Activated CD8-positive, alpha-beta memory T cell treated with anti-CD3 and anti-CD28 coated beads, Interleukin-2, amount 50 U/mL, for 48 hours (primary cell): ENCODE results near the gene PKHD1.

Experiments
- DNase-seq: peaks from one replicate; pipeline ENCODE4 v3.0.0-alpha.2; 2020

Gene PKHD1

DNA sequence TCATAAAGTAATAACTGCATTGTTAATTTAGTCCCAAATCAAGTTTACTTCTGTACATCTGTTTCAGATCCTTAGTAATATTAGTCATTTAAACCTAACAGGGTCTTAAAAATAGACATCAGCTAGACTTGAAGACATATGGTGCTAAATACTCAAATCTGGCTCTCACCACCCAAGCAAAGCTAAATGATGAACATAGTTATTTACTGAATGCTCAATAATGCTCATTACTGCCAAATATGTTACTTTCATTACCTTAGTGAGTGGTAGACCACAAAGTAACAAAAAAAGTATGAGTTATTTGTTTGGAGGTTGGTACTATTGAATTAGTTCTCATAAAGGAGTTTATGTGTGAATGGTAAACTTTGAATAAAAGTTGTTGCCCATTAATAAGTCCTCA is 502.1 kb downstream of the PKHD1 start:
- DNase-seq: no peak

DNA sequence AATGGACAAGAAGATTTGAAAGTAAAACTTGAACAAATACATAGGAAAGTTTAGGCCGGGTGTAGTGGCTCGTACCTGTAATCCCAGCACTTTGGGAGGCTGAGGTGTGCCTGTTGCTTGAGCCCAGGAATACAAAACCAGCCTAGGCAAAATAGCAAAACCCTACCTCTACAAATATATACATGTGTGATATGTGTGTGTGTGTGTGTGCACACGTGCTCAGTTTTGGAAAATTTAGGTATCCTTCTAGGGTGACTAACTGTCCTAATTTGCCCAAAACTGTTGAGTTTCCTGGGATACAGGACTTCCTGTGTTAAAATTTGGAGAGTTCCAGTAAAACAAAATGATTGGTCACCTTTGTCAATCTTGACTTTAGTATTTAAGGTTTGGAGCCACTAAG is 503.2 kb downstream of the PKHD1 start:
- no peak for DNase-seq

DNA sequence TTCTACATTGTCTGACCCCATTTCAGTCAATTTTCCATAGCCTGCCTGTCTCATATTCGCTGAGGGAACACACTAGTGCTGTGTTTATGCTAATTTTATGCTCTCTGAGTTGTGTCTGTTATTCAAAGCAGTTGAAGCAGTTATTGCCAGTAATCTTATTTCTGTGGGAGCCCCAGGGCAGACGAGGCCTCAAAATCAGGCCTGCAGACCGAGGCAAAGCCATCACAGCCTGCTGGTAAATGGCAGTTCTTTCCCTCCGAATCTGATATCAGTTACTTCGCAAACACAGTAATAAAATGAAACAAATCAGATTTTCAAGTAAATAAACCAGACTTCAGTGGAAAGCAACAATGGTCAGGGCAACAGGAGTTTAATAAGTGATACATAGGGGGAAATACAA is 508.4 kb downstream of the PKHD1 start:
- no peak for DNase-seq

DNA sequence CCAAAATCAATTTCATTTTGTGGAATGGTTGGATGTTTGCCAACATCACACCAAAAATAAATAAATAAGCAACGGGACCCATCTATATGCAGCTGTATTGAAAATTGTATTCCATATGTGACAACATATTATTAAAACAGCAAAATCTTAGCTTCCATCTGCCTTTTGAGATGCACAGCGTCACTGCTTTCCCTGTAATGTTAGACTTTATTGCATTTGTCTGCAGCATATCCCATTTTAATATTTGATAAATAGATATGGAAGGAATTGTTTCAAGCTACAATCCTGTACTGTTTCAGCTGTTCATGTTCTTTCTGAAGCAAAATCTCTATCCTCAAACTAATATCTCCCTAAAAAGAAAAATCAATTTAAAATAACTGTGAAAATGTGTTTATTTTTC is 509.1 kb downstream of the PKHD1 start:
- DNase-seq: no peak

DNA sequence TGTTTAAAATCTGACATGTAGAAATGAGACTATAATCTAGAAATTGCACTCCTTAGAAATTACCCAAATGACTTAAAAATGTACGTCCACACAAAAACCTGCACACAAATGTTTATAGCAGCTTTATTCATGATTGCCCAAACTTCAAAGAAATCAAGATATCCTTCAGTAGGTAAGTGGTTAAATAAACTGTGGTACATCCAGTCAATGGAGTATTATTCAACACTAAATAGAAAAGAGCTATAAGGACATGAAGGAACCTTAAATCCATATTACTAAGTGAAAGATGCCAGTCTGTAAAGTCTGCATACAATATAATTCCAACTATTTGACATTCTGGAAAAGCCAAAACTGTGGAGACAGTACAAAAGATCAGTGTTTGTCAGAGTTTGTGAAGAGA is 513.4 kb downstream of the PKHD1 start:
- DNase-seq: no peak

DNA sequence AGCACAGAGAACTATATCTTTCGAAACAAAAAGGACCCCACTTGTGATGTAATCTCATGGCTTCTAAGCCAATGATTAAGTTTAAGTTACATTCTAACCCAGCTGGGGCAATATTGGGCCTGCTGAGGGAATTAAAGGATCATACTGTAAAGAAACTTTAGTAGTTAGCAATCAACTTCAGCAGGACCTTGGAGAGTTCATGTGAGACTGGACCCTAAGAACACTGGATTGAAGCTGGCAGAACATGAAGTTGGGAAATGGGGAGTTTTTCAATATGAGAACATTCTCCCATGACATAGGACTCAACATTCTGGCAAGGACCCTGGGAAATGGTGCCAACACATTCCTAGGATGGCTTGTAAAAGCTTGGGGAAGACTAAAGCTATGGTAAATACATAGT is 516.2 kb downstream of the PKHD1 start:
- no peak for DNase-seq

DNA sequence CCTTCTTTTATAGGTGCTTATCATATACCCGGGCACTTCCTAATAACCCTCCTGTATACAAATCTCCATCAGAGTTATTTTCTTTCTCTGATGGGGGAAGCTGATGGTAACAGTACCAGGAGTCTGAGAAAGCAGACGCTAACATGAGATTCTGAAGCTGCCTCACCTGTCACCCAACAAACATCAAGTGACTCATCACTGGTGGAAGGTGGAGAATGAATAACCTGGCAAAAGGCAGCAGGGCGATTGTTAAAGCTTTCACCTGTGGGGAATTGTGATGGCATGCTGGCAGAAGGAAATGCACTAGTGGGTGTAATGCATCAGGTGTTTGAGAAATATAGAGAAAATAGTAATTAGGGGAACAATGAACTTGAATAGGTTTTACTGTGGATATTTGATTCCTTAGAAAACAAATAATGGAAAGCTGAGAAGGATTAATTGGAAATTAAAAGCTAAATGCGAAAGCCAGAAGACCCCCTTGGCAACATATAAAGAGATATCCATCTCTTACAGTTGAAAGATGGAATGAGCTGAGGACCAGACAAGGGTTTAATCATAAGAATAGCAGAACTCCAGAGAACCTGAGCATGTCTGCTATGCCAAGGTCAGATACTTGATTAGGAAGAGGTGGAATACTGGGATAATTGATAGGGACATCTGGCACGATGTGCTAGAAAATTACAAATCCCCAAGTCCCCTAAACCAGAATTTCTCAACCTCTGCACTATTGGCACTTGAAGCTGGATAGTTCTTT is 517.1 kb downstream of the PKHD1 start:
- DNase-seq: no peak

DNA sequence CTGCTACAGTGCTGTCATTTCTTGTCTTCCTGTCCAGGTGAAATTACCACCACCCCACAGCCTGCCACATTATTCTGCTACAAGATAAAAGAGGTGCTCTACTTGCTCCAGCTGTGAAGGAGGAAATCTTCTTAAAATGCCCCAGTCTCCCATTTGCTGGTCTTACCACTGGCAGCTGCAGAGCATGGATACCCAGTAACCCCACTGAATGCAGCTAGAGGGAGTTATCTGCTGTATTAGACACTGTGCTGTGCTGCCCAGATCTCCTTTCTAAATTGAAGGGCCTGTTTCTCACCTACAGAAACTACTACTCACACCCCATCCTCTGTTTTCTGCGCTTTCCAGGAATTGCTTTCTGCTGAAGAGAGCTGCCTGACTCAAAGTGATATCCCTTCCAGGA is 517.8 kb downstream of the PKHD1 start:
- DNase-seq: no peak

DNA sequence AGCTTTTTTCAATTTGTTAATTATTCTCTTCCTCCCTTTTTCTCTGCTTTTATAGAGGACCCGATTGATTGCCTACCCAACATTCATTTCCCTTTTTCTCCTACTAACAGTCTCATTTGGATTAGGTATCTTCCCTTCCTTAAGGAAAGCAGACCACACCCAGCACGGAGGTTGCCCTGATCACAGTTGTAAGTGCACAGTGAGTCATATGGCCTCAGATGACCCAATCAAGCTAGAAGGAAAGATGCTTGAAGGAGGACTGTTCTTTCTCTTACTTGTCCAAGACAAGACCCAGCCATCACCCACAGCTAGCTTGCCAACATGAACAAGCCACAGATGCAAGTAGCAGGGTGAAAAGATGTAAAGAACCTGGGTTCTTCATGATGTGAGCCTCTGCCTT is 518.6 kb downstream of the PKHD1 start:
- DNase-seq: no peak

DNA sequence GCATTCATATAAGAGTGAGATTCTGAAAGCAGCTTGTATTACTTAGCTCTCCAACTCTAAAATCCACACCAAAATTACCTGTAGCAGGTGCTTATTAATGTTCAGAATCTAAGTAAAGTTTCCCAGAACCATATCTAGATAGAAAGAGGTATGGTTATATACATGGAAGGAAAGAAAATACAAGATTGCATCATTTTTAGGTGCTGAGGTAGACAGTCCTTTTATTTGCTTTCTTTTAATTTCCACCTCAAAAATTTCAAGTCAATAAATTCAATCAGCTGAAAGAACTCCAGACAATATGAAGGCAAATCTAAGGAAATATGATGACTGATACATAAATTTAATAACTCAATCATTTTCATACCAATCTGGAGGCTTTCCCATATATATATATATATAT is 521.9 kb downstream of the PKHD1 start:
- no peak for DNase-seq
